ENCODE measurements around the gene ZNF438.

- no peak for TF ChIP-seq CTCF (conservative IDR thresholded peaks at IDR 0.05; ENCODE audit: low read depth, low read length)
- no peak for TF ChIP-seq EZH2 (IDR thresholded peaks at IDR 0.05; ENCODE audit: borderline replicate concordance, low read depth, low read length, poor library complexity, severe bottlenecking)
Measured at GRCh38 chr10:30902621-30903396, 128.9 kb downstream of the ZNF438 start.
